Prostate gland (tissue), 2 donors: ENCODE data around the gene OR2T27. TPM values are rescaled to one million over a fixed set of nuclear protein-coding genes. Genes with fewer than 3 reads are reported as not detected.
"Not testable (repeated sequence)": the region's sequence is repeated elsewhere in the genome, so short reads cannot be mapped to it uniquely, and the experiment has no call there.

Experiments
- DNase-seq: peaks from one replicate; pipeline ENCODE4 v3.0.0-alpha.2; 2019; ENCODE audit warnings: low spot score
- H3K27ac ChIP-seq, 2 donors: fragments of 200-600 bp; sonication (generic); 2 replicates each; pipeline ENCODE4 v1.5.1; 2017 to 2019
- H3K27me3 ChIP-seq: fragments of 200-600 bp; sonication (generic); replicated peaks from 2 replicates; pipeline ENCODE4 v1.5.1; 2019; ENCODE audit not compliant: insufficient read depth
- H3K36me3 ChIP-seq, 2 donors: fragments of 200-600 bp; sonication (generic); 1 replicate in 1 of 2; 2 replicates in 1 of 2; pipeline versions ENCODE4 v1.5.1 to v1.8.1; 2017 to 2019
- H3K4me1 ChIP-seq: fragments of 200-600 bp; sonication (generic); replicated peaks from 2 replicates; pipeline ENCODE4 v1.5.1; 2019
- H3K4me3 ChIP-seq, 2 donors: fragments of 200-600 bp; sonication (generic); 2 replicates each; pipeline ENCODE4 v1.5.1; 2017 to 2019
- H3K9me3 ChIP-seq: fragments of 200-600 bp; sonication (generic); 2 replicates; pipeline ENCODE4 v1.5.1; 2017
- POLR2A ChIP-seq: fragments of 450-650 bp; IDR thresholded peaks from one replicate; pipeline ENCODE4 v1.6.1; 2016; ENCODE audit warnings: antibody characterized with exemption, mild to moderate bottlenecking
- POLR2AphosphoS5 ChIP-seq: sonication (generic); formaldehyde crosslinking; IDR thresholded peaks from one replicate; pipeline ENCODE4 v1.6.1; 2017; ENCODE audit warnings: antibody characterized with exemption
- WGBS: methylation state at CpG from one replicate; pipeline ENCODE4 v1.1.5; 2018; 5-methylcytosine and 5-hydroxymethylcytosine counted together
- intact Hi-C: fragments of 100-400 bp; cut with DNase I; formaldehyde crosslinking; loops from one replicate; pipeline ENCODE4 v1.14.2; 2022
- total RNA-seq, 2 donors: library from RNA; depleted of rRNA; stranded (reverse); fragments of >200 nt; gene quantifications; one replicate each; pipeline ENCODE4 v1.1.0, GENCODE V29; 2016
- TF ChIP-seq, protein P1 (sequence below), 4 experiments: fragments of 200-600 bp in 2 of 4; fragments of 450-650 bp in 2 of 4; sonication (generic) in 2 of 4; IDR thresholded peaks; 1 replicate in 3 of 4; 2 replicates in 1 of 4; pipeline ENCODE4 v1.5.1; 2016 to 2019; ENCODE audit warnings: antibody characterized with exemption in 4 of 4, mild to moderate bottlenecking in 2 of 4, moderate library complexity in 2 of 4

The OR2T27 gene
- total RNA-seq, 2 donors from 2014 or later: not detected

DNA sequence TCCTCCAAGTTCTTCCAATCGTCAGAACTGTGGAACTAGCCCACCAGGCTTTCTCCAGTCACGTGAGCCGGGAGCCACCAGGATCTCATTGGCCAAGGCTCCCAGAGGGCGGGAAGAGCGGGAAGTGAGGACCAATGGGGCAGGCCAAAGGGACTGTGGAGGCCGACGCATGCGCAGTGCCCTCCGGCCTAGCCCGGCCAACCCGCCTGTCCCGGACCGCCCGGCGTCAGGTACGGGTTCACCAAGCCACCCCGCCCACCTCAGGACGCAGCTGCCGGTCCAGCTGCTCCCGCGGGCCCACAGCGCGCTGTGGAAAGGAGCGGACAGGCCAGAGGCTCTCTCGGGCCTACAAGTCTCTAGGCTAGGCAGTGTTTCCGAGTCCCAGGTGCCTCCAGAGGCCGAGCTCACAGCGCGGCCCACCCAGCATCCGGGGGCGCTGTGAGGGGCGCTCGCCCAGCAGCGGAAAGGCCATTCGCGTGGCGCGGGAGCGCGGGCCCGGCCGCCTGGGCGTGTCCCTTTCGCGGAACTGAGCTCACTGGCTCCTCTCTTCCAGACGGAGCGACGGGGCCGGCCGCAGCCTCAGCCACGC, 36.3 kb upstream of the OR2T27 start:
- 78% methylated on average over 46 of the region's 51 CpGs for WGBS
- Histone ChIP-seq H3K27ac (no peak overlapping the region), H3K4me3 (no peak overlapping the region), H3K27me3 (no peaks in the 10 kb centered on the region), H3K4me1 (no peaks in the 10 kb centered on the region), H3K9me3 (no peaks in the 10 kb centered on the region), H3K36me3 (no peaks in the 10 kb centered on the region)
- TF ChIP-seq POLR2AphosphoS5: no peak
- no peak for TF ChIP-seq POLR2A
- intact Hi-C loops: loop anchor here (5.0 kb wide), 1 partner anchor 64 kb away; no protein-coding TSS in a partner anchor
- DNase-seq: no peak

DNA sequence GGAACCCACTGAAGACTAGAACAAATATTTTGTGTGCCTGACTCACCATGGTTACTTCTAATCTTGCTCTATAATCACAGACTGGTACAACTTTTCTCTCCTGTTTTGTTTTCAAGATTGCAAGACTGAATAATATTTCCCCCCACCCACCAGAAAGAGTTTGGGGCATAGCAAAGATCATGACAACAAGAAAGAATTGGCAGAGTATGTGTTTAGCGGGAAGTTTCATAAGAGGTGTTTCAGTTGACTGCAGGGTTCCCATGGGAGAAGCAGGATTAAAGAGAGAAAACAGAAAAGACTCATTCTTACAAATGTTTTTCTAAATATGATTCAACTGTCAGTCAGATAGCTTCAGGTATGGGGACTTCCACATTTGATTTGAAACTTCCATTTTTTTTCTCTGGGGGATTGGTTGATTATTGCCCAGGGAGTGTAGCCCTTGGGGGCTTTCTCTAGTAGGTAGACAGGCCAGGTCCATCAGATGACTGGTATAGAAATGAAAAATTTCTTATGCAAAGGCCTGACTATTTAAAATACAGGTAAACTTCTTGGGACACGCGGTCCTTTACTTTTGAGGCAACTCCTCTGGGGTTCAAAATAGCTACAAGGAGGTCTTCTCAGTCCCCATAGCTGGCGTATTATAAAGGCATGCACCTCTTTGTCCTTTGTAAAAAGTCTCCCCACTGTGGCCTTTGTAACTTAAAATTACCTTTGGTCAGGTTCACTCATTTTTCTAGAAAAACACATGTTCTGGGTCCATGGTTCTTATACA, 33.4 kb upstream of the OR2T27 start:
- no peaks in the 10 kb centered on the region for H3K4me1 ChIP-seq
- intact Hi-C loops: no loop called here
- DNase-seq: no peak
- no peak overlapping the region for H3K27ac ChIP-seq
- no peaks in the 10 kb centered on the region for H3K9me3 ChIP-seq
- no peaks in the 10 kb centered on the region for H3K27me3 ChIP-seq
- H3K4me3 ChIP-seq: no peak overlapping the region
- 86% methylated on average over 4 of the region's 4 CpGs for WGBS
- H3K36me3 ChIP-seq: no peaks in the 10 kb centered on the region
- TF ChIP-seq, protein P1, sequence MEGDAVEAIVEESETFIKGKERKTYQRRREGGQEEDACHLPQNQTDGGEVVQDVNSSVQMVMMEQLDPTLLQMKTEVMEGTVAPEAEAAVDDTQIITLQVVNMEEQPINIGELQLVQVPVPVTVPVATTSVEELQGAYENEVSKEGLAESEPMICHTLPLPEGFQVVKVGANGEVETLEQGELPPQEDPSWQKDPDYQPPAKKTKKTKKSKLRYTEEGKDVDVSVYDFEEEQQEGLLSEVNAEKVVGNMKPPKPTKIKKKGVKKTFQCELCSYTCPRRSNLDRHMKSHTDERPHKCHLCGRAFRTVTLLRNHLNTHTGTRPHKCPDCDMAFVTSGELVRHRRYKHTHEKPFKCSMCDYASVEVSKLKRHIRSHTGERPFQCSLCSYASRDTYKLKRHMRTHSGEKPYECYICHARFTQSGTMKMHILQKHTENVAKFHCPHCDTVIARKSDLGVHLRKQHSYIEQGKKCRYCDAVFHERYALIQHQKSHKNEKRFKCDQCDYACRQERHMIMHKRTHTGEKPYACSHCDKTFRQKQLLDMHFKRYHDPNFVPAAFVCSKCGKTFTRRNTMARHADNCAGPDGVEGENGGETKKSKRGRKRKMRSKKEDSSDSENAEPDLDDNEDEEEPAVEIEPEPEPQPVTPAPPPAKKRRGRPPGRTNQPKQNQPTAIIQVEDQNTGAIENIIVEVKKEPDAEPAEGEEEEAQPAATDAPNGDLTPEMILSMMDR (IDR thresholded peaks at IDR 0.05): no peak
- TF ChIP-seq POLR2A (no peak), POLR2AphosphoS5 (no peak)

DNA sequence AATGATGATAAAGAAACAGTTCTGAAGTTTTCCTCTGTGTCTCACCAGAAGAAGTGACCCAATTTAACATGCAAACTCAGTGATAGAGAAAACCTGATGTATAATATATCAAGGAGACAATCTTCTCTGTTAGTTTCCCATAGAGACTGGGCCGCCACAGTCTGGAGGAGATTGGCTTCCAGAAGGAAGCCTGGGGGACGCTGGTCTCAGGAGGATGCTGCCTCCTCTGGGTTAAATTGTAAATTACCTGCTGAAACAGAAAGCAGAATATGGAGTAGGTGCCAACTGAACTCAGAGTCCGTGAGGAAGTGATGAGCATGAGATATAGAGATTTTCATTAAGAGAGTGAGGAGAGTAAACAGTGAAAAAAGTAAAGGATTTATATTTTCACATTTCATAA, 31.5 kb upstream of the OR2T27 start:
- TF ChIP-seq POLR2AphosphoS5 (no peak), POLR2A (no peak)
- TF ChIP-seq, protein P1 (IDR thresholded peaks at IDR 0.05): peak in 1 of 4 experiments; percentile 49
- Histone ChIP-seq H3K9me3 (no peaks in the 10 kb centered on the region), H3K4me3 (no peak overlapping the region), H3K4me1 (no peaks in the 10 kb centered on the region), H3K36me3 (no peaks in the 10 kb centered on the region), H3K27ac (no peak overlapping the region), H3K27me3 (no peaks in the 10 kb centered on the region)
- no peak for DNase-seq
- intact Hi-C loops: no loop called here
- WGBS: 36% methylated on average over 3 of the region's 3 CpGs

DNA sequence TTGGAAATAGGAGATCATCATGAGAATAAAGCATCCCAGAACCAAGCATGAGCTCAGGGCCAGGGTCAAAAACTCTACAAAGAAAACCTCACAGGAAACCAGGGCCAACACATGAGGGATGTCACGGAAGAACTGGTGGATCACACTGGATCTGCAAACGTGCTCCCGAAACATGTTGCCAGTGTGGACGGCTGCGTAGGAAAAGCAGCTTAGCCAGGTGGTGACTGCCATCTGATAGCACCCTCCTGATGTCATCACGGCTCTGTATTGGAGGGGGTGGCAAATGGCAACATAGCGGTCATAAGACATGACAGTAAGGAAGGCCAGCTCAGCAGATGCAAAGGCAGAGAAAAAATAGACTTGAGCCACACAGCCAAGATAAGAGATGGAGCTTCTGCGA, 26.3 kb upstream of the OR2T27 start:
- DNase-seq: no peak
- no peaks in the 10 kb centered on the region for H3K27me3 ChIP-seq
- no peaks in the 10 kb centered on the region for H3K9me3 ChIP-seq
- no peak overlapping the region for H3K27ac ChIP-seq
- no peak overlapping the region for H3K4me3 ChIP-seq
- intact Hi-C loops: no loop called here
- H3K4me1 ChIP-seq: no peaks in the 10 kb centered on the region
- WGBS: 93% methylated on average over 8 of the region's 8 CpGs
- TF ChIP-seq POLR2A (no peak), POLR2AphosphoS5 (no peak)
- TF ChIP-seq, protein P1 (IDR thresholded peaks at IDR 0.05): no peak
- H3K36me3 ChIP-seq: no peaks in the 10 kb centered on the region

DNA sequence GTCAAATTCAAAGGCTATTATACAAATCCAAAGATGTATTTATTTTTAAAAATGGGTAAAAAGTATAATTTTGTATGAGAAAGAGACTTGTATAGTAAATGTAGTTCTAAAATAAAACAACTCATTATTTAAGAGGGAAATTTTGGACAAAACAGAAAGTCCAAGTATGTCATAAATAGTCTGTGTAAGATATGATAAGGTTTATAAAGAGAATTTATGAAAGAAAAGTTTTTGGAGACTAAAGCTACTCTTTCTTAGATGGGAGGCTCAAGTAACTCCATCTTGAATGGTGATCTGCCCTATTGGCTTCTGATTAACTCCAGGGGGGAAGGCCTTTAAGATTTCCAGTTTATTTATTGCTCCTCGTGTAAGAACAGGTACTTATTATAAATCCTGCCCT, 14.7 kb upstream of the OR2T27 start:
- no peaks in the 10 kb centered on the region for H3K9me3 ChIP-seq
- TF ChIP-seq POLR2AphosphoS5 (no peak), POLR2A (no peak)
- TF ChIP-seq, protein P1 (IDR thresholded peaks at IDR 0.05): no peak
- DNase-seq: no peak
- WGBS: 70% methylated on average over 1 of the region's 1 CpG
- H3K36me3 ChIP-seq: no peaks in the 10 kb centered on the region
- intact Hi-C loops: no loop called here
- H3K27ac ChIP-seq: no peak overlapping the region
- no peaks in the 10 kb centered on the region for H3K27me3 ChIP-seq
- no peak overlapping the region for H3K4me3 ChIP-seq
- no peaks in the 10 kb centered on the region for H3K4me1 ChIP-seq

DNA sequence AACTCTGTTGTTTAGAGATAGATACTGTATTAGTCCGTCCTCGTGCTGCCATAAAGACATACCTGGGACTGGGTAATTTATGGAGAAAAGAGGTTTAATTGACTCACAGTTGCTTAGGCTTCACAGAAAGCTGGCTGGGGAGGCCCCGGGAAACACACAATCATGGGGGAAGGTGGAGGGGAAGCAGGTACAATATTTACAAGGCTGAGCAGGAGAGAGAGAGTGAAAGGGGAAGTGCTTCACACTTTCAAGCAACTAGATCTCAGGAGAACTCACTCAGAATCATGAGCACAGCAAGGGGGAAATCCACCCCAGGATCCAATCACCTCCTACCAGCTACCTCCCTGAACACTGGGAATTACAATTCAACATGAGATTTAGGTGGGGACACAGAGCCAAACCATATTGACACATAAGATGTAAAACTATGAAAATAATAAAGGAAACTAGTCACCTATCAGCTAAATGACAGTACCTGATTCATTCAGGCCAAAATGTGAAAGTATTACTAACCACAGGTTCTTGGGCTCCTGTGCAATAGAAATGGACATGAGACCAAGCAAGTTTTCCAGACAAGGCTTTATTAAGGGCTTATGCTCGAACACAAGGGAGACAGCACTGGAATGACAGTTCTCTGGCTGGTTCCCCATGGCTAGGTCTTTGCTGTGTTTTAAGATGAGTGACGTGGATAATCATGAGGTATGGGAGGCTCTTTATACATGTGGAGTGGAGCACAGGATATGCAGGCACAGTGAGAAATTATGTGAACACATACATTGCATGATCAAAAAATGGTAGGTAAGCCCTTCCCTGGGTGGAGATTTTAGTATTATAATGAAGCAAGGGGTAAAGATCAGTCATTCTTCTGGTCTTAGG, 8.4 kb upstream of the OR2T27 start:
- intact Hi-C loops, H3K4me1 ChIP-seq, H3K4me3 ChIP-seq, H3K36me3 ChIP-seq, DNase-seq, H3K9me3 ChIP-seq, H3K27ac ChIP-seq, H3K27me3 ChIP-seq: not testable (repeated sequence)
- WGBS: 72% methylated on average over 5 of the region's 5 CpGs

DNA sequence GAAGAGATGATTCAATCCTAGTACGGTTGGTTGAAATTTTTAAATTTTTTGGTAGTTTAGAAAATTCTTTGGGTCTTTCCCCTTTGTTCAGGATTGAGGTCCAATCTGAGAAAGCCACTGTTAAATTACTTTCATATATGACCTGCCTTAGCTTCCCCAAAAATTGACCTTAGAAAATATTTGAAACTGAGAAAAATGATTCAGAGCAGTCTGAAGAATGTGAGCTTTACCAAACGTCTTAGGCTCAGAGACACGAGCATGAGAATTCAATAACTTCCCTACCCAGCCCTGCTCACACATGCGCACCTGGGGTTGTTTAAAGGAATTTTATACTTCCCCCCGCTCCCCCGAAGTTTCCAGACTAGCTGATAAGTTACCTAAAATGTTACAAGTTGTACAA, 1.5 kb upstream of the OR2T27 start:
- H3K9me3 ChIP-seq, DNase-seq, H3K4me1 ChIP-seq, intact Hi-C loops, H3K27me3 ChIP-seq, H3K27ac ChIP-seq, H3K4me3 ChIP-seq, H3K36me3 ChIP-seq: not testable (repeated sequence)
- WGBS: 85% methylated on average over 6 of the region's 6 CpGs
